ENCODE measurements around the gene RGS6.

The RGS6 gene

DNA sequence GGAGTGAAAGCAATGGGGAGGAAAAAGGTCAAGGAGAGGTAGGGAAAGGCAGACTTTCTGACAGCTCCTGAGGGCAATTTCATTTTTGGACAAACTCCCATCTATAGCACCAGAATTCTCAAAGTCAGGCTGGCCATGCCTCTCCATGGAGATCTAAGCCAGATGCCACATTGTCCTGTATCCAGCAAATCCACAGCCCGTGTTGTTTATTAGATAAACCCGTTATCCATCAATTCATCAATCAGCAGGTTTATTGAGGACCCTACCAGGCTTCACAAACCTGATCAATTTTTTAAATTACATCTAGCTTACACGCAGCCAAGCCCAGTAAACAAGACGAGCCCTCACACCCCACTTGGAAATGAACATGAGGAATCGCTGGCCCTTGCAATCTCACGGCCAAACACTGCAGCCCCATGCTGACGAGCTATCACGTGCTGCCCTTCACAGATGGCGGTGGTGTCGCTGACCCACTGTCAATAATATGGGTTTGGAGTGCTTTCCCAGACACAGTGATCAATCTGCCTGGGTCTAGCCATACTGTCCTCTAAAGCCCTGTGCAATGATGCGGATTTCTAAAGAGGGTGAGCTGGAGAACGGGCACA is 628.8 kb downstream of the RGS6 start:
- DNase-seq: no peak

DNA sequence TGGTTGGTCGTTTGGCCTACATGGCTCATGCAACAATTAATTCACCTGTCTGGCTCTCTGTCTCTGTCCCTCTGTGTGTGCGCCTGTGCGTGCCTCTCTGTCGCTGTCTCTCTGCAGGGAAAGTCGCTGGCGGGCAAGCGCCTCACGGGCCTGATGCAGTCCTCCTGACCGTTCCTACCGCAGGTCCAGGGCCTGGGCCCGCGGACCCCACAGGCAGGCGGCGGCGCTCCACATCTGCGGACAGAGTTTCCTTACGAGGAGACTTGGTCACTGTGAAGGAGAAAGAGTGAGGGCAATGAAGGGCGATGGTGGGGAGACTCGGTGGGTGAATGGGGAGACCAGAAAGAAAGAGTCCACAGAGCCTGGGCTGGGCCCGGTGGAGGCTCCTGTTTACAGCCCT is 630.1 kb downstream of the RGS6 start:
- no peak for DNase-seq

DNA sequence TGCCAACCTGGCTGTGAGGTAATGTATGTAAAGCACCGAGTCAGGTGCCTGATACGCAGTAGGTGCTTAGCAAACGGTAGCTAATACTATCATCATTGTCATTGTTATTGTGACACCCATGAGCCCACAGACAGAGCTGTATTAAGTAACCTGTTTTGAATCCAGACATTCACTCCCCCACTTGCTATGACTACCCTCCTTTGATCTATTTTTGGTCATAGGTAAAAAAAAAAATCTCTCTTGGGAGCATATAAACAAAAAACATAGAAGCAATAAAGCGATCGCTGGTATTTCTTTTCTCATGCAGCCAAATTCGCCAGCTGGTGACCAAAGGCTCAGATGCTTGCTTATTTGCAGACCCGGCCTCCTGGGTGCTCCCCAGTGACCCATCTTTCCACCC is 631.4 kb downstream of the RGS6 start:
- no peak for DNase-seq

DNA sequence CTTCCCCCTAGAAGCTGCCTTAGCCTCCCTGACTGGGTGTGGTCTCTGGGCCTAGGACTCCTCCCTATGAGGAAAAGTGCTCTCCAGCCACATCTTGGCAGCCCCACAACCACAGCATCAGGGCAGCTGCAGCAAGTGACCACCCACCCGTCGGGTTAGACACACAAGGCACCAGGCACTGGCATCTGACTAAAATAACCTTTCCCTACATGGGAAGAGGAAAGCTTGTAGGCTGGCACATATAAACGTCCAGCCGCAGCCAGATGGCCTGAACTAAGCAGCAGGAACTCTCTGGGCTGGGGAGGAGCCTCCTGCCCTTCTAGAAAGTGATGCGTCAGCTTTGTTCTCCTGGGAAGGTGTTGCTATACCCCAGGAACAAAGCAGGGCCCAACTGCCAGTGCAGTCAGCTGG is 632.9 kb downstream of the RGS6 start:
- DNase-seq: no peak

DNA sequence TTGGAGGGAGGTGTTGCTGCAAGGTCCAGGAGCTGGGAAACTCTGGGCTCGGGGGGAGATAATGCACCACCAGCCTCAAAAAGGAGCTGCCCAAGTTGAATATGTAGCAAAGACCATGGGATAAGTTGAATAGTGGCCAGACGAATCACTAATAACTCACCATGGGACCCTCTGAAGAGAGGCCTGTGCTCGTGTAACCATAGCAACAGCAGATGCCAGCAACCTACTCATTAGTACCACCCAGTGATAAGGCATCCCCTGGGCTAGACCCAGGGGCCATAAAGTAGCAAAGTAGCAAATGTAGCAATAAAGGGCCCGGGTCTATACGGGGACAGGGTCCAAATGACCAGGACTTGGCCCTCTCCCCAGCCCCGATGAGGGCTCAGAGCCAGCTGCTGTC is 633.7 kb downstream of the RGS6 start:
- no peak for DNase-seq

DNA sequence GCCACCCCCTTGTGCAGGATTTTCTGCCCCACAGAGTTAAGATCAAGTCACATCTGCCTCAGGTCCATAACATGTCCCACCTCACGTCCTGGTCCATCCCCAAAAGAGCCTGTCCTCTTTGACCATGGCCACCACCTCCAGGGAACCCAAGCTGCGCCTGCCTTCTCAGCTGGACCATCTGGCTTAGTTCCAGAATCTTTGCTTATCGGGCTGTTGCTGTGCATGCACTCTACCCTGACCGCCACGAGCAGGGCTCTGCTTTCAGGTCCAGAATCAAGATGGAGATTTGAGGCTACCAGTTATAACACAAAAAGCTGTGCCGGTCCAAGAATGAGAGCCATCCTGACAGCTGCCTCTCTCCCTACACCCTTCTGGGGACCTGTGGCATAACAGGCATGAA is 635.0 kb downstream of the RGS6 start:
- DNase-seq: no peak

DNA sequence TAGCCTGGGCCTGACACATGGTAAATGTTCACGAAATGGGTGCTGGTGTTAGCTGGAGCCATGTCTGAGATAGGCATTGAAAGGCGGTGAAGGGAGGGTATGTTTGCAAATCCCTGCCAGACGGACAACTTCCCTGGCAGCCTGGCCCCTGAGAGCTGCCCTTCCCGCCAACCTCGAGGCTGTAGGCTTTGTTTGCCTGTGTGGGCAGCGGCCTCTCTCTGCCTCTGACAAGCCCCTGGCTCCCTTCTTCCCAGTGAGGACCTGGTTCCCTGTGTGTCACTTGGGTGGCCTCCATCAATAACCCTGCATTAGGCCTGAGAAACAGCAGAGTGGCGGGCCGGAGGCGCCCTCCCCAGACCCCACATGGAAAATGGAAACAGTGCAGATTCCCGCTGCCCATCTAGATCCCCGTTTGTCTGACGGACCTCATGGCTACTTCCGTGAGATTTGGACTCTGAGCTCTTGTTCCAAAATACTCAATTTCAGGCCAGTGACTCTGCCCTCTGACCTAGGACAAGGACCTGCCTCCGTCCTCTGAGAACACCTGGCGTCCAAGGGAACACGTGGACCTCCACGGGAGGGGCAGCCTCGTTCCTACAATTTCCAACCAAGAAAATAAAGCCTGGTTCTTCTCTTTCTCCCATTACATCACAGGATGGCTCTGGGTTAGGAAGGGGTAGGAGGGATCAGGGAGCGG is 636.2 kb downstream of the RGS6 start:
- no peak for DNase-seq

DNA sequence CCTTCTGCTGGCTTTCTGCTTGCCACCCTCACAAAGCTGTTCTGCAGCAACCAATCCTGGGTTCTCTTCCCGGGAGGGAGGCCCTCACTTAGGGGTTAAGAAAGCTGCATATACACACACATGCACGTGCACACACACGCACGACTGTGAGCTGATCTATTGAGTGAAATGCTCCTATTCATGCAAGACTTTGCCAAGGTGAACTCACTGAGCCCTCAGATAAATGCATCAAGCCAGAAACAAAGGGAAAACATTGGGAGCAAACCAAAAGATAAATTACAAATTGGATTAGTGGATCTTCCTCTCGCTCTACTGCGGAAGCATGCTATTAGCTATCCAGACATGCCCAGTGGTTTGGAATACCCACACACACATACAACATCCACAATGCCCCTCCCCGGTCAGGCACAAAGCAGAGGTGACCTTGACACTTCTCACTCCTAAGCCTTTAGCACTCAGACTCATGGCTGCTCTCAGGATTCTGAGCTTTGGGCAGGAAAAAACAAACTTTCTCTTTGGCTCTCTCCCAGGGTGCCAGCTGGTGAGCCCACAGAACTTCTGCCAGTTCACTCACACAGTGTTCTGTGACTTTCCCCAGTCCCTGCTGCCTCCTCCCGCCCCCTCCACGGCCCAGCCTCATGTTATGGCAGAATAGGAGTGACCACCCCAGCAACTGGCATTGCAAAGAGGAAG is 641.6 kb downstream of the RGS6 start:
- no peak for DNase-seq

DNA sequence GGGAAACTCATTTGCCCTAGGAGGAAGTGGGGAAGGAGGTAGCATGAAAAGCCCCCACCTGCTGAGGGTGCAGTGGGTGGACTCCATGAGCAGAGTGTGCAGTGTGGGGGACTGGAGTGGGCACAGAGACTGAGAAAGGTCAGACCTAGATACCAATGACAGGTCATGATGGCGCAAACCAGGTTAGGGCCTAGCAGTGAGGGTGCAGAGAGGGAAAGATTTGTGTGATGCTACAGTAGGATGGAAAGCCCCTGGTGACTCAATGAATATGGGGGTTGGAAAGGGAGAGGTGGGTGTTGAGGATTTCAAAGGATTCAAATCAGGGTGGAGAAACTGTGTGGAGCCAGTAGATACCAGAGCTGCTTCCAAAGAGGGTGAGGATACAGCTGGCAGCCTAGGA is 642.5 kb downstream of the RGS6 start:
- no peak for DNase-seq

DNA sequence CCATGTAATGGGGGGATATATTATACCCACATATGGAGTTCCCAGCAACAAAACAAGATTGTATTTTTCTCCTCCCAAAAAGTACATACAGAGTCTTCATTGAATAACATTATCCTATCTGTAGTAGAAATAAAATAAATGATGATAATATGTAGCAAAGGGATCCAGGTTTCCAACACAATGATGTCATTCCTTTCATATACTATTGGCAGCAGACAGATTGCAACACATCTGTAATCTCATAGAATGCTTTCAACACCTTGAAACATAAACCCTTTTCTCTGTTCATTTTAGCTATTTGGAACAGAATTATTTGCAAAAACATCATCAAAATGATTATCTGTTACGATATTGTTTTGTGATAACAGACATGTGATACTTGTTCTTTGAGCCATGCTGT is 644.0 kb downstream of the RGS6 start:
- DNase-seq: no peak

DNA sequence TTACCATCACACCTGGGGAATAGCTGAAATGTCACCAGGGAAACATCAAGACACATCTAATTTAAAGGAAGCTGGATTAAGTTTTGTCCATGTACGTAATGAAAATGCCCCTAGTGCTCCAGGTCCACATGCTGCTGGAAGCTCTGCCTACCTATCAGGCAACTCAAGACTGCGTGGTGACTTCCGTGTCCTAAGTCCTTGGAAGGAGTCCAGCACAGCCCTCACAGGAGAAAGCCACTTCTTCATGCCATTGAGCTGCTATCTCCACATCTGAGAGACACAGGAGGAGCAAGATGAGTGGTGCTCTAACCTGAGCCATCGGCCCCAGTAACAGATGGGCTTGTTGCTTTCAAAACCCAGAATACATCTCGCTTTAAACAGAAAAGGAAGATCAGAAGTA is 645.3 kb downstream of the RGS6 start:
- DNase-seq: no peak

DNA sequence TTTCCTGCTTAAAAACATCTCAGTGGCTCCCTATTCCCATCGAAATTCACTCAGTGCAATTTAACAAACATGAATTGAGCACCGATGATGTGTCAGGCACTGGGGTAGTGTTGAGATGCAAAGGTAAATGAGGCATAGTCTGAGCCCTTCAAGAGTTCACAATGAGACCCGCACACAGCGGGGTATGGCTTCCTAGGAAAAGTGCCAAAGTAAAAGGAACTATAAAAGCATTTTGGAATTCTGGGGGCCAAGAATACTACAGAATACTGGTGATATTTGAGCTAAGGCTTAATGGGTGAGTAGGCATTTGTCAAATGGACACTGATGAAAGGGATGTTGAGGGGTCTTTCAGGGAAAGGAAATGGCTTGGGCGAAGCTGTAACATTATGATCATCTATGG is 646.3 kb downstream of the RGS6 start:
- no peak for DNase-seq

DNA sequence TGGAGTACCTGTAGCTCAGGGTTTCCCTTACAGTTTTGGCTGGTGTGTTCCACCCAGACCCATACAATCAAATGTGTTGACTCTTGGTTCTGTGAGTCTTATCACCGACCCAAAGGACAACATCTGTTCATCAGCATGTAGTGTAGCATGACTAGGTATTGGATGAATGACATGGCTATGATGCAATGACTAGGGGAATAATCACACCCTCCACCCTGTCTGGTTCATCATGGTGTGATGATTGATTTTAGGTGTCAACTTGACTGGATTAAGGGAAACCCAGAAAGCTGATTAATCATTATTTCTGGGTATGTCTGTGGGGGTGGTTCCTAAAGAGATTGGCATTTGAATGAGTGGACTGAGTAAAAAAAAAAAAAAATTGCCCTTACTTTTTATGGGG is 650.4 kb downstream of the RGS6 start:
- no peak for DNase-seq

DNA sequence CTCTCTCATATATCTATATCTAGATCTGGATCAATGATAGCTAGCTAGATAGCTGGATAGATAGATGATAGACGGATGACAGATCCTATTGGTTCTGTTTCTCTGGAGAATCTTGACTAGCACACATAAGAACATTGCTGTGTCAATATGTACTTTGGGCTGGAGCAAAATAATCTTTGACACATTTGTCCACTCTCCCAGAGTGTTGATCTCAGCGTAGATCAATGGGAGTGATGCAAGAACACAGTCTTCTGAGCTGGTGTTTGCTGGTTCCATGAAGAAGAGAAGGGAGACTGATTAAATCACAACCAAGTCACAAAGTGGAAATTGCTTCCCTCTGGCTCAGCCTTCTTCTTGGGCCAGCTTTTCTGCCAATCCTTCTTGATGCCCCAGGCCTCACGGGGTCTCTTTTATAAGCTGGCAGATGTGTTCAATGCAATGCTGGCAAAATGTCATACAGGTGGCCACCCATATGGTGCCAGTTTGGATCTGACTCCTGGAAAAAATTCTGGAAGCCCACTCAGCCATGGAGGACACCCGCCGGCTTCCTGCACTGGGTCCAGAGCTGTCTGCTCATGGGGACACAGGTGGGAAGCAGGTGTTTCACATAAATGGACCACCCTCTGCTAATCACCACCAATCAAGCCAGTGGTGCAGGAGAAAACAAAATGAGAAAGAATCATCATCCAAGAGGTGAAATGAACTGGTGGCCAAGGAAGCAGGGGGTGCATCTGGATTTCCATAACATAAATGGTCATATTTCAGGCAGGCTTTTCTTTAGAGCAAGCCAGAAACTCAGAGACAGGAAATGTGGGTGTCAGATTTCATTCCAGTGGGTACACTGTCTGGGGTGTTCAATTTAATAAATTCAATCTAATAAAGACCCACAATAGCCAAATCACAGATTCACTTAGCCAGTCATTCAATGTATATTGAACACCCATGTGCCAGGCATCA is 651.4 kb downstream of the RGS6 start:
- no peak for DNase-seq

DNA sequence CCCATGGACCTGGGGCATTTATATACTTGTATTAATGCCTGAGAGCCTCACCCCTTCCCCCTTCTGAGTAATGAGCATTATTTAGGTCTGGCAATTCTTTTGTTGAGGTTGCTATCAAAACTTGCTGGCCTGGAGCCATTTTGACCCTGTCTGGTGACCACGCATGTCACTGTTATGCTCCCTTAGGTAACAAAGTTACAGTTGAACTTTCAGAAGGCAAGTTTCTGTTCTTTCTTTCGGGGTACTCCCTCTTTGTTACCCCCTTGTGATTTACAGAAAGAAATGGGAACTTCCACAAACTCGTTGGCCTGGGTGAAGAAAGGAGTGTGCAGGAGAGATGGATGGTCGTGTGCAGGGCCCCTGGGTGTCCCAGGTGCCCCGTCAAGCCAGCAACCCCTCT is 656.3 kb downstream of the RGS6 start:
- no peak for DNase-seq

DNA sequence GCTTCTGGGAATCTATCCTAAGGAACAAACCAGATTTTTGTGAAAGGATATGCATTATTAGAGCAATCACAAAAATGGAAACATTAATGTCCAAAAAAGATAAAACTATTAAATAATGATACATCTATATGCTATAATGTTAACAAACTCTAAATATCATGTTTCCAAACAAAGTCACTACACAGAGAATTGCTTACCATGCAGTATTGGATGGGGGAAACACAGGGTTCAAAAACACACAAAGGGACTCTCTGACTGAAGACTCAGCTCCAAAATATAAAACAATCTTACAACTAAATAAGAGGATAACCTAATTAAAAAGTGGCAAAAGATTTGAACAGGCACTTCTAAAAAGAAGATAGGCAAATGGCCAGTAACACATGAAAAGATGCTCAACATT is 657.4 kb downstream of the RGS6 start:
- DNase-seq: no peak

DNA sequence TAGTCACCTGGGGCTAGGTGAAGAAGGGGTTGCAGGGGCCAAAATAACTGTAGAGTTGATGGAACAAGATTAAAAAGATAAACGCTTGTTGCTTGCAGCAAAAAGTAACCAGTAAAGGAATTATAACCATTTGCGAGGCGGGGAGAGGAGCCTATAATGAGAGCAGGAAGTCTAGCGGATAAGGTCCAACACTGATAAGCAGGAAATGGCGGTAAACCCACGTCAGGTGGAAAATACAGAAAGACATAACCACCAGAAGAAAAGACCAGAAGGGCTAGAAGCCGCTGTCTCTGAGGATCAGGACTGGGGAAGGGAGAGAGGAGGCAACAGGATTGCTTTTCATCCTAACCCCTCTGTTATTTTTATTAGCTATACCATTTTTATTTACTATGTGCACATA is 658.3 kb downstream of the RGS6 start:
- no peak for DNase-seq

DNA sequence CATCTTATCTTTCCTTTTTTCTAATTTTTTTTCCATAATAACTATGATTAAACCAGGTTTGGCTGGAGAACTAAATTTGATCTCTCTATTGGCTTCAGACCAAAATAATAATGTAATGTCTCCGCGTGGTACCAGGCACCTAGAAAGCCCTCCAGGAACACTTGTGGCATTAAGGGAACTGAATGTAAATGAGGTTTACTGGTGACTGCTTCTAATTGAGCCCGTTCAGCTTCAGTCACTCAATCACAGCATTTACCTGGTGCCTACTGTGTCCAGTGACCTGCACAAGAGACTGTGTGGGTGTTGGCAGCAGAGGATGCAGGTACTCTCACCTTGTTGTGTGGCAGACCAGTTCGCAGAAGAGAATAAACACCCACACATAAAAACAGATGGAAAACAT is 659.2 kb downstream of the RGS6 start:
- DNase-seq: no peak

DNA sequence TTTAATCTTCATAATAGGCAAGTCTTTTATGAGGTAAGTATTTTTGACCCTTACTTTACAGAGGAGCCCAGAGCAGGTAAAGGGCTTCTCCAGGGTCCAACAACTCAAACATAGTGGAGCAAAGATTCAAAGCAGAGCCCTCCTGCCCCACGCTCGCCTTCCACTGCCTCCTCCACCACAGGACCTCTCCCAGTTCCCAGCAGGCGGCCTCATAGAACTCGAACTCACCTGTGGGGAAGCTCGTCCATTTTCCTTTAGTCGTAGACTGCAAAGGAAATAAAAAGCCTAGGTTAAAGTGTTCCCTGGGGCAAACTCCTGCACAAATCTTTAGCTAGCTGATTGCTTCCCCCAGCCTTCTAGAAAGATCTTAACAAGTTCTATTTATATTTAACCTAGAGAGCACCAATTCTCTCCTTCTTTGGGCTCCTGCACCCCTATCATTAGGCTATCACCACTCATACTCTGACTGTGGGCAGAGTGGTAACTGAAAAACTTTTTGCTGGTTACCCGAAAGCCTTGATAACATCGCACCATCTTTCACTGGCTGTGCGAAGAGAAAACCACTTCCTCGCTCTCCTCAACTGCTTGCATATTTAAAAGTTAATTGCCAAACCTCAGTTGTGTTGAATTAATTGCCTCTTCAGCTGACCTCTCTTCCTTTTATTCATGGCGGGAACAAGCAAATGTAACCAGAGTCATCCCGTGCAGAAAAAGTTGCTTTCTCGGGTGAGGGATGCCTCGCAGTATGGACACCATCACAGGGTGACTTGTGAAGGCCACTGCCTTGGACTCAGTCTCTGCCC is 662.1 kb downstream of the RGS6 start:
- DNase-seq: no peak

DNA sequence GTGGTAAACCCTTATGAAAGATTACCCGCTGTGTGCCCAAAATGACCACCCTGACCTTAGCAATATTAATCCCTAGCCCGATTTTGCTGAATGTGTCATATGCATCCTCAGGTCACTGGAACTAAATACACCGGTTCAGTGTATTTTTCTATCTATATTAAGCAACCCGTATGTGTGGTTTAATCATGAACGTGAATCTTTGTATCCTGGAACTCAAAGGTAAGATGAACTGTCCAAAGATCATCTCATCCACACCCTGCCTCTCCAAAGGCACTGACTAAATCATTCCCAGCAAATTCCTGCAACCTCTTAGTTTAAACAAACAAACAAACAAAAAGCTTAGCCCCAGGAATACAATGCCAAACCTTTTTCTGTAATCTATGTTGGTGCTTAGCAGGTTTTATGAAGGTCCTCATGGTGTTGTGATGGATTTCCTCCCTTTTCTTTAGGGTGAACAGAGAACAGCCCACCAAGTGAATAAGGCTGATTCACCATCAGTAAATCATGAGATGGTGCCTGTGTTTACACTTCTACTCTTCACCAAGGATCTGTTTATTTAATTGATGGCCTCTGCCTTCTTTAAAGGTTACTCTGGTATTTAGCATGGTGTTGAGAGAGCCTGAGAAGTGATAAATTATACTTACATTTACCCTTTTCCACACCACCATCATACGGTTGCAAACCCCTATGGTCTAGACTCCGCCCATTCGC is 663.1 kb downstream of the RGS6 start:
- no peak for DNase-seq
